Right renal cortex interstitium (tissue), 3 donors: ENCODE data around the gene CMSS1. TPM values are rescaled to one million over a fixed set of nuclear protein-coding genes. Genes with fewer than 3 reads are reported as not detected.
A peak's percentile ranks its signal among the peaks of the same experiment; 100 is the strongest.
"Not testable (repeated sequence)": the region's sequence is repeated elsewhere in the genome, so short reads cannot be mapped to it uniquely, and the experiment has no call there.

ENCODE experiments used
- DNase-seq, 3 donors: peaks; one replicate each; pipeline ENCODE4 v3.0.0-alpha.2; 2013; ENCODE audit warnings: low read depth in 3 of 3, low spot score in 2 of 3
- polyA plus RNA-seq, 3 donors: library from polyadenylated mRNA; unstranded; fragments of 120-200 nt; gene quantifications; one replicate each; pipeline ENCODE4 v1.2.1, GENCODE V29; 2013; ENCODE audit not compliant: insufficient read length in 3 of 3

Gene CMSS1
- polyA plus RNA-seq, 3 donors: 39.7 to 48.9 (median 46.4) TPM

DNA sequence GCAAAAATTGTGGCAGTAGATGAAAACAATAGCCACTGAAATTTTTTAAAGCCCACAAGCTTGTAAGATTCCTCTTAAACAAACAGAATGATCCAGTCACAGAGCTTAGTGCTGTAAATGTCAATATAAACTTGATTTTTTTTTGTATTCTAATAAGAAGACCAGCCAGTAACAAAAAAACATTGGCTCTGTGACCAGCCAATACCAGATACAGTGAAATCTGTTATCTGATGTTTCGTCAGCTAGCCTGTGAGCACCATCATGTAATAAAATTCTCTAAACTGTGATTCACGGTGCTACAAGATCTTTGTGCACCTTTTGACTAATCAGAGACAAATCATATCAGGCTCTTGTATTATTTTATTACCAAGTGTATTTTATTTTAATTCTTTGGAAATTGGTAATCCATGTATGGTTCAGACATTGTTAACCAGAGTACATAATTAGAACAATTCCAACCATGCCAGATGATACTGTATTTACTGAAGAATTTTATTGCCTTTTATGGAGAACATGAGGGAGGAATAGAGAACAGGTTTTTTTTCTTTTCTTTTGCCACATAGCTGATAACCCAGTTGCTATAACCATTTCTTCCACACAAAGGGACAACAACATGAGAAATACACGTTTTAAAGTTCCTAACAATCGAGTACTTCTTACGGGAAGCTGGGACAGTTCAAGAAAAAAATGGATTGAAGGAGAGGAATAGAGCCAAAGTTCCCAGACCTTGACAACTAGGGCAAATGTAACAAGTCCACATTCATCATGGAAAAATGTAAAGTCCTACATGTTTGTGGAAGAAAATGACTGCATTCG is 224.7 kb downstream of the CMSS1 start:
- DNase-seq: no peak

DNA sequence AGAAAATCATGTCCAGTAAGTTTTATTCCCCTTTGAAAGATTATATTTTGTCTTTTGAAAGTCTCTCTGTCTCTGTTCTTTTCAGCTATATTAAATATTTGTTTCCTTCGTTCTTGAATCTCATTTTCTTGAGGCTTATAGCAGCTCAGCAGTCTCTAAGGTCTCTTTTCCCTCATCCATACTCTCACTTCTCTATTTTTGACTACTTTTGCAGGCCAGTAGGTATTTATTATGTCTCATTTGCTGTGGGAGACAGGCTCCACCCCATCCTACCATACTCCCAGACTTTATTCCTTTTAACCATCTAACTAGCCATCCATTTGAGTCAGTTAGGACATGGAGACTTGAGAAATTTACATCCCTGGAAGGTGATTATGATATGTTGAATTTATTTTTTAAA is 225.6 kb downstream of the CMSS1 start:
- DNase-seq: no peak

DNA sequence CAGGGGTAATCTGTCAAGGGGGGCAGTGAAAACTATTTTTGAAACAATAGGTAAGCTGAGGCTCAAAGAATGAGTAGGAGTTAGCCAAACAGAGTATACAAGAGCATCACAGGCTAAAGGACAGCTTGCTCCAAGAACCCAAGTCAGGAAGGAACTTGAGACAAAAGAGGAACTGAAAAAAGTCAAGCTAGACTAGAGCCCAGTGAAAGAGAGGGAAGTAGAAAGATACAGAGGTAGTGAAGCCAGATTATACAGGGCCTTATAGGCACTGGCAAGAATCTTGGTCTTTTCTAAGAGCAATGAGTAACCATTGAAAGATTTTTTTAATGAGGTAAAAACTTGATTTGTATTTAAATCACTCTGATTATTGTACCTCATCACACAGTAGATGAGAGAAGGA is 226.7 kb downstream of the CMSS1 start:
- DNase-seq: no peak

DNA sequence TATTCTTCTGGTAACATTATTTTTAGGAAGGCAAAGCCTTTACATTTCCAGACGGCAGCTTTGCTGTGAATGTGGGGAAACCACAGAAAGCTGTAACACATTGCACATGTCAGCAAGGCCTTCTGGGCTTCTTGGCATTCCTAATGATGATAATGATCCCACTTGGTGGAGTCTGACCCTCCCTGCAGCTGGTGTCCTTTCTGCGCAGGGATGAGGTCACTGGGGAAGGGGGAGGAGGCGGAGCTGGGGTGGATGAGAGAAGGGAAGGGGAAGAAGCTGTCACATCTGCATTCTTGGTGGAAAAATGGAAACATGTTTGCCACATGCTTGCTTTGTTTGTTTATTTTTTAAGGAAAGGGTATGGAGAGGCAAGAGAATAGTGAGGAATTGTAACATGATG is 228.0 kb downstream of the CMSS1 start:
- no peak for DNase-seq

DNA sequence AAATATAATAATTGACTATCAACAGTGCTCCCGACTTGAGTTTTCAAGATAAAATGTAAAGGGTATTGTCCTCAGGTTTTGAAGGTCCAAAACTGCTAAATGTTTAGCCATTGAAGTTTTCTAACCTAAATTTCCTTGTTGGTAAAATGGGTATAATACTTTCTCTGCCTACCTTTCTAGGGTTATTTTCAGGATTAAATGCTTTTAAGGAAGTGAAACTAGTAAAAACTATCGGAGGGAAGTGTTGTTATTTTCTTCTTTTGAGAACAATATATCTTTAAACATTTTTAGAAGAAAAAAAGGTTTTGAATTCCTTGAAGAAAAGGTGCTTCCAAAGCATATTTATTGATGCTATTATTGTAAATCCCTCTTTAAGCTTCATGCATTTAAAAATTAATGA is 229.3 kb downstream of the CMSS1 start:
- DNase-seq: no peak

DNA sequence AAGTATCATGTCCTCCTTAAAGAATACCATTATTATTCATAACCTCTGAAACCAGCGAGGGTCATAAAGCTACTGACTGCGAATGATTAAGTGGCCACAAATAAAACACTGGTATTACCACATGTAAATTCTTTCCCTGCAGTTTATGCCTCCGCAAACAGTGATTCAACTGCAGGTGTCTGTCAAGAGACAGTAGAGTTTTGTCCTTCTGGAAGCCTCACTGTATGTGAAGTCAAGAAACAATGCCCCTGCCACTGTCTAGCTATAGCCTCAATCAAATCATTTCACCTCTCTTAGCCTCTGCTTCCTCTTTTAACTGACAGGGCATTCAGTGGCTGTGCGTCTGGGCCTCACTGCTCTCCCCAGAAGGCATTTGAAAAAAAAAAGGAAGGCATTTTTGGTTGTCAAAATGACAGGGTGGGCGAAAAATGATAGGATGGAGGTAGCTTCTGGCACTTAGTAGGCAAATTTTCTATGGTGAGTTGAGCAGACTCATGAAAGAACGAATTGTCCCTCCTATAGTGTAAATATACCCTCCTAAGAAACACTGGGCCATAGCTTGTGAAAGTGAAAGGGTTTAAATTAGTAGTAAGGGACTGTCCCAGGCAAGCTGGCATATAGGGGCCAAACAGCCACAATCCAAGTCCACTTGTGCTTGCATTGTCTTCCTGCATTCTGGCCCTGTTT is 229.9 kb downstream of the CMSS1 start:
- DNase-seq: no peak

DNA sequence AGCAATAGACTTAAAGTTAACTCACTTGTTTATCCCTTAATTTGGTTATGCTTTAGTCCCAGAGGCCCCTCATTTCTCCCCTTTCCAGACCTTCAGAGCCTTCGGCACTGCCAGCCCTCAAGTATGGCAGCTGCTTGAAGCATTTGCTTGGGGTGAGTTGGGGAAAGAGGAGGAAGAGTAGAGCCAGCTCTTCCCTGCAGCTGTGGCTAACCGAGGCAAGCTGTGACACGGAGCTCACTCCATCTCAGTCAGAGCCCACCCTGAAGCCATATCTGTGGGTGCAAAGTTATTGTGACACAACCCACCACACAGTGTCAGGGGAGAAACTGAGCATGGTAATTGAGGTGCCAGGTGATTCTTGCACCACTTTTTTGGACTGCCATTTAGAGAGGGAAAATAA is 230.6 kb downstream of the CMSS1 start:
- no peak for DNase-seq

DNA sequence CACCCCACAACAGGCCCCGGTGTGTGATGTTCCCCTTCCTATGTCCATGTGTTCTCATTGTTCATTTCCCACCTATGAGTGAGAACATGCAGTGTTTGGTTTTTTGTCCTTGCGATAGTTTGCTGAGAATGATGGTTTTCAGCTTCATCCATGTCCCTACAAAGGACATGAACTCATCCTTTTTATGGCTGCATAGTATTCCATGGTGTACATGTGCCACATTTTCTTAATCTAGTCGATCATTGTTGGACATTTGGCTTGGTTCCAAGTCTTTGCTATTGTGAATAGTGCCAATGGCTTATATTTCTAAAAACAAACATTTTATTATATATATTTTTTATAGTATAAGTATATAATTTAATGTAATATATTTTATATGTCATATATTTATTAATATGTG is 233.9 kb downstream of the CMSS1 start:
- DNase-seq: not testable (repeated sequence)

DNA sequence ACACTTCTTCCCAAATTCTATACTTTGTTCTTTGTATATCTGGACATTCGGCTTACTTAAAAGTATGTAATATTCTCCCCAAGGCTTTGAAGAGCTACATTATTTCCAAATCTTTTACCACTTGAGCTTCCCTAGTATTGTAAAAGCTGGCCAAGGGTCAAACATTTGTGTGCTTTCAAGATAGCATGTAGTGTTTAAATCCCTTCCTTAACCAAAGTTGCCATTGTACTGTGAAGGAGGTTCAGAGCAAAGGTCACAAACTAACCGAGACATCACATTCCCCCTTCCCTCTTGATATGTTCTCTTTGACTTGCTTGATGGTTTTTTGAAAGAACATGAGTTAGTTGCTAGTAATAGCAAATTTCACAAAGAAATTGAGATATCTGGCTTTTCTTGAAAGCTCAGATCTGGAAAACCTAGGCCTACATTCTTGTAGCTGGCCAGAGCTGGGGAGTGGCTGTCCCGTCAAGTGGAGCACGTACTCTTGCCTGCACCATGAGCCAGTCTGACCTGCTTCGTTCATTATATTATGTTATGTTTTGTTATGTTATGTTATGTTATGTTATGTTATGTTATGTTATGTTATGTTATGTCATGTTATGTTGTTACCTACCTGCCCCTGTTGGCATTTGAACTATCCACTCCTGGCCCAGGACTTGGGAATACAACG is 236.4 kb downstream of the CMSS1 start:
- DNase-seq: no peak

DNA sequence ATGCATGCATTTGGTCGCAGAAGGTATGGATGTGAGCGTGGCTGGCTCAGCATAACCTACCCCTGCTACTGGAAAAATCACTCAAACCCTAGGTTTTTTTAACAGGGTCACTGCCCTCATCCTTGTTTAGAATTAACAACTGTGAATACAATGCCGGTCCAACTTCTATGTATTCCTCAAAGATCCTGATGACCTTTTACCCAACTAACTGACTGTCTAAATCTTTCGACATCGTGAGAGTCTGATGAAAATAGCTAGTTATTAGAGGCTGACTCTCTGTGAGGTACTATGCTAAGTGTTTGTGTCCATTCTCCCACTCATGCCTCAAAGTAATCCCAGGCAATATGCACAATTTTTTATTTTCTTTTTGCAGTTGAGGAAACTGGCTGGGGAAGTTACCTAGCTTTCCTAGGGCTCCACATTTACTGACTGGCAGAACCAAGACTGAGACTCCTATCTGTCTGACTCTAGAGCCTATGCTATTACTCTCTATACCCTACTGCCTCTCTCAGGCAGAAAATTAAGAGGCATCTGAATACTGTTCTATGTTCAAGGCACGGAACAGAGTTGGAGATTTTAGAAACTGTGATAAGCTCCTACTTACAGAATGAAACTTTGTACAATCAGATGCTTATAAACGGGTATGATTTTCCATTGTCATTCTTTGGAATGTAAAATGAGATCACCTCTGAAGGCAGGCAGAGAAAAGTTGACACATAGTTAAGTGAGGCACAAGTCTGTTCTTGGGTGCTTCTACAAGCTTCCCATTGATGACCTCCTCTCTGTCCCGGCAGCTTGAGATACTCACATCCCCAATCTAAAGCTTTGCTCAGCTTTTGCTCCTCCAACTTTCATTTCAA is 240.3 kb downstream of the CMSS1 start:
- no peak for DNase-seq

DNA sequence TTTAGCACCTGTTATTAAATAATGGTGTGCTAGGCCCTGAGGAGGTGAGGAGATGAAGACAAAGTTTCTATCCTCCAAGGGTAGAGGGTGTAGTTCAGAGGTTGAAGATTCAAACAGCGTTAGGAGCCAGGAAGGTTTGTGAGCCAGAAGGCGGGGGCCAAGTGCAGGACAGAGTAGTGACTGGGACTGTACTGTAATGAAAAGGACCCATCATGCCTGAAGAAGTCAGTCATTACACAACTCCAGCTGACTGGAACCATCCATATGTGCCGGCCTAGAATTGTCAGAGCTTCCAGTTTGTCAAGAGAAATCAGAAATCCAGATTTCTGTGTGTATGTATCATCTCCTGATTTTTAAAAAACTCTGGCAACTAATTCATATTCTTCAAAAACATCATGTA is 241.8 kb downstream of the CMSS1 start:
- DNase-seq: no peak

DNA sequence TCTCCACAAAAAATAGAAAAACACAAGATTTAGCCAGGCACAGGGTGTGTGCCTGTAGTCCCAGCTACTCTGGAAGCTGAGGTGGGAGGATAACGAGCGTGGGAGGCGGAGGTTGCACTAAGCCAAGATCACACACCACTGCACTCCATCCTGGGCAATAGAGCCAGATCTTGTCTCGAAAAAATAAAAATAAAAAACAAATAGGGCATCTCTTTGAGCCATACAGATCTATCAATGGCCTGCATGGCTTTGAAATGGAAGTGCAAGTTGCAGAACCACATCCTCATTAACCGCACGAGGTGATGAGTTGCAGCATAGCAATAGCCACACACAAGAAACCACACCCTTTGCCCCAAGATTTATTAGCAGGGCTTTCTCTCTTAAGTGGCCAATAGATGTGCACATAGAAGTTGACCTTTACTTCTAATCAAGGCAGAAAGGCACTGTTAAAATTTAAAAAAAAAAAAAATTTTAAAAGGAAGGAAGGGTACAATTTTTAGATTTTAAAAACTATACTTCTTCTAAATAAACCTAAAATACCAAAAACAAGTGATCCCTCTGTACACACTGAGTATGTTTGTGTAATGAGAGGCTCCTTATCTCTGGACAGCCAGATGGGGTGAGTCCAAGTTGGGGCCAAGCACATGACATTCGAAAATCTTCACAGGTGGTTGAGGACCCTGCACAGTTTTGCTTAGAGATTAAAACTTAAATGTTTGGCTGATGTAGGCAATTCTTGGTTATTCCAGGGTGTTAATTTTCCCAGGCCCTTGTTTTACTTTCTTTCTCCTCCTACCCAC is 243.2 kb downstream of the CMSS1 start:
- no peak for DNase-seq

DNA sequence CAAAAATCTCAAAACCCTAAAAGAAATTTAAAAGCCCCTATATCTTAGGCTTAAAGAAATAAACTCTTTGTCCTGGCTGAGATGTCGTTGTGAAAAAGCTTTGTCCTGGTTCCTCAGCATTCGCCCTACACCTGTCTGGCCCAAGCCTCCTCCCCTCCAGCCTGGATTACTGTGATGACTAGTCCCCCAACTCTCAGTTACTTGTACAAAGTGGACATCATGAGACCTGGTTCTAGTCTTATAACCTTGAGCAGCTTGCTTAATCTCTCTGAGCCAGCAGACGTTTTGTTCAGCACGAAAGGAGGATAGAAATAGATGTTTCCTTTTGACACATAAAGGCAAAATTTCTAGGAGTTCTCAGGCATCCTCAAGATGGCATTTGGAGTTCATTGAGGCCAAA is 245.0 kb downstream of the CMSS1 start:
- DNase-seq: no peak

DNA sequence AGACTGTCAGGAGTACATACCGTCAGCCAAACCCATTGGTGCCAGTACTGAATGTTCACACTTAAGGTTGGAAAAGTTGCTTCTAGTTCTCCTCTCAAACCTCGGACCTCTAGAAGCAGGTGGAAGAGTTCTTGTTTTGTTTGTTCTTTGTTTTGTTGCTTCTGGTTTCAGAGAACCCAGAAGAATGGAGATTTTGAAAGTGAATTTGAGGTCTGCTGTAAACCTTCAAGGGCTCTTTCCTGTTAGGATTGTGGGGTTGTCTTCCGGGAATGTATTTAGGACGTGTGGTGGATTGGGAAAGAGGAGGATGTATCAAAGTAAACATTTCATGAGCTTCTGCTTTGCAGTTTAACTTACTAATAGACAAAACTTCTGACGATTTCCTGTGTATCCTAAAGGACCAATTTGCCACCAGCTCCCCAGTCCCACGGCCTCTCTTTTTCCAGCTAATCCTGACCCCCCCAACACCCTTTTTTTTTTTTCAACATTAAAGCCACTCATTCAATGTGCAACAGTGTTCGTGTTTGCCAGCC is 246.3 kb downstream of the CMSS1 start:
- no peak for DNase-seq

DNA sequence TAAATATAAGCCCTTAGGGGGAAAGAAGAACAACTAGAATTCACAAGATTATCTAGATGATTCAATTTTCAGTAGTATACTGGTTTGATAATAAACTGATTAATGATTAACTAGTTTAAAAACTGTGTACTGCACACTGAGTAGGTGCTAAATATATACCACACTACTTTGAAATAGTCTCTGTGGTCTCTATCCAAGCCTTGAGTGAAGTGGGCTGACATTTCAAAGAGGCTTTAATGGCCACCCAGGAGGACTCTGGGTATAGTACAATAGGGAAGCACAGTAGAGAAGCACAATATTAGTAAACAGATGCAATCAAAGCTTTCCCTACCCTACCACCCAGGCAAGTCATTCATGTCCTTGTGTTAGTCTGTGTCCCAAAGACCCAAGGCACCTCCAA is 249.9 kb downstream of the CMSS1 start:
- DNase-seq: no peak

DNA sequence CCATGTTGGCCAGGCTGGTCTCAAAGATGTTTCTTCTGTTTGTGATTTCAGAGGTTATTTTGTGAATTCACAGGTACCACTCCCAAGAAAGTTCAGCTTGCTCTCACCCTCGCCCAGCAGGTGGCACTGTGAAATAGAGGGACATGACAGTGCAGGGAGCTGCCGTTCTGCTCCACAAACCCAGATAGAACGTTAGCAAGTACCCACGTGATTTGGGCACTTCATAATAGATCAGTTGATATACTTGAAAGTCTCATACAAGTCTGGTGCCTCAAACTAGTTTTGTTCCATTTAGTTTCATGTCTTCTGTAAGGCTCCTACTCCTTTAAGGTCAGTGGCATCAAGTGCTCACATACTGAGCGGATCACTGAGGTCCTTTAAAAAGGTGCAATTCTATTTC is 251.2 kb downstream of the CMSS1 start:
- peak in 2 of 3 donors; percentile 48 to 61 for DNase-seq

DNA sequence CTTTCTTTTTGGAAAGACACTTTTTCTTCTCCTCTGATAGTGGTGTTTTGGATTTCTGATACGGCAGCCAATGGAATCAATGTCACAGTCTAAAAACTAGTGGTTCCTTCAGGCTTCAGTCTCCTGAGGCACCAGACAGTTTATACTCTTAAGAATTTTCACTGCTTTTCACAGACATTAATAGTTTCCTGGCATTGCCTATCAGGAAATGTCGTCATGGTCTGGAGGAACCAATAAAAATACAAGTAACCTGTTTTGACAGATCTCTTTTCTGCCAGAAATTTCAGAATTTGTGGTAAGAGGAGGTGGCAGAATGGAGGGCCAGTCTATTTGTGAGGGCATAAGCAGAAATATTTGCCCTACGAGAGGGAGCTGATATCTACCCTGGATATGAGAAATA is 251.8 kb downstream of the CMSS1 start:
- DNase-seq: no peak

DNA sequence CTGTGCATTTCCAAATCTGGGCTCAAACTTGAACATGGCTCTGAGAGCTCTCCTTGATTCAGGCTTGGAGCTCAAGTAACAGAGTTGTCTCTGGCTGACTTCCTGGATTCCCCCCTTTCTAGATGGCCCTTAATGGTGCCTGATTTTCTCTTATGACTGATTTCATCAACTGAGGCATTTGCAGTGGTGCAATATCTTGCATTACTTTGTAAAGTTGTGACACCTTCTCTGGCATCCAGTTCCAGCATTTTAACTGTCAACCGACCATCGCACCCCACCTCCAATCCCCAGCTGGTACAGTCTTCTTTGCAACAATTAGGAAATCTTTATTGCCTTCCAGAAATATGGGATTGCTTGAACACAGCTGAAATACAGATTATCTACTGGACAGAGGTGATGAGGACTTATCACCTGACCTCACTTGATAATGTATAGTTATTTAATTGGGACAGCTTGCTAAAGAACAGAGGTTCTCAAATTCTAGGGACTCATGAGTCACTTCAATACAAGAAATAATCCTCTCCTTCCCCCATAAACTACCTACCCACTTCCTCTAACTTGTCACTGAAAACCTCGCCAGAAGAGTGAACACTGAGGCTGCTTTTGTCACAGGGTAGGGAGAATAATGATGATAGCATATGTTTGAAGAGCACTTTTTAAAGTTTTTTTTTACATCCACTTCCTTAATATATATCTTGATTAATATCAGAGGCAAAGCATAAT is 254.8 kb downstream of the CMSS1 start:
- no peak for DNase-seq

DNA sequence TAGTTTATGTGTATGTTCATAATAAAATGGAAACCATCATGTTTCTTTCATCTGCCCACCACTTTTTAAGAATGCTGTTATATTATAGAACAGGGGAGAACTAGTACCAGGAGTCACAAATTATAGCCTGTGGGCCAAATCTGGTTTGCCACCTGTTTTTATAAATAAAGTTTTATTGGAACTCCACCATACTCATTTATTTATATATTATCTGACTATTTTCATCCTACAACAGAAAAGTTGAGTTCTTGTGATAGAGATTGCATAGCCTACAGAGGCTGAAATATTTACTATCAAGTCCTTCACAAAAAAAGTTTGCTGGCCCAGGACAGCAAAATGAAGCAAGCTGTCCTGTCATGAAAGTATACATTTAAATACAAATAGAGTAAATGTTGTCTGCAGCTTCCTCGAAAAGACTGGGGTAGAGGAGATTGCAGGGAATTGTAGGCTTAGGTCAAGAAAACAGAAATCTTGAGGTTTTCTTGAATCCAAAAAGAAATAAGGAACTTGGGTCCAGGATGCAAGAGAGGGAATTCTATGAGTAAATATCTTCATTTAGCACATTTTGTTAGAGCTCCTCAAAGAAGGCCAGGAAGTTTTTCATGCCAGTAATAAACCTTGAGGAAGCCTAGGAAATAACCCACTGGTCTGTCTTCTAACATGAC is 255.5 kb downstream of the CMSS1 start:
- DNase-seq: no peak
